NB4 (cell line): ENCODE results near the gene LLGL1.

Experiments used
- POLR2A ChIP-seq: IDR thresholded peaks from 2 replicates; pipeline ENCODE4 v1.6.1; 2011; ENCODE audit warnings: mild to moderate bottlenecking; ENCODE audit not compliant: insufficient read length; ENCODE audit errors: extremely low read depth
- TF ChIP-seq, protein P1 (sequence below): IDR thresholded peaks from one replicate; pipeline ENCODE4 v1.5.1; 2012; ENCODE audit warnings: low read depth, low read length
- TF ChIP-seq, protein P2 (sequence below): IDR thresholded peaks from 2 replicates; pipeline ENCODE4 v1.6.1; 2011; ENCODE audit warnings: low read depth, low read length

DNA sequence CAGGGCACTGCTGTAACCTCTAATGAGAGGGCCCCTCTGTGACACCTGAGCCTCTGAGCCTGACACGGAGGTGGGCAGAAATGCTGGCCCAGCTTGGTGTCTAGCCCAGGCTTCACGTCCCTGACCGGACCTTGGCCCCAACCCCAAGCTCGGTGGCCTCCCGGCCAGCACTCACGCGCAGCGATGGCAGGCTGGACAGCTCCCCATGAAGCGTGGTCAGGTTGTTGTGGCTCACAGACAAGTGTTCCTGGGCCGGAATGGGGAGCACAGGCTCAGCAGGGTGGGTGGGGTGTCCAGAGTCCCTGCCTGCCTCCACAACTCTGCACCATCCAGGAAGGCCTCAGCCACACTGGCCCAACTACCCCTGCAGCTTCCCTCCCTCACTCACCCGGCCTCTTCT, 30.9 kb downstream of the LLGL1 start:
- TF ChIP-seq, protein P1, sequence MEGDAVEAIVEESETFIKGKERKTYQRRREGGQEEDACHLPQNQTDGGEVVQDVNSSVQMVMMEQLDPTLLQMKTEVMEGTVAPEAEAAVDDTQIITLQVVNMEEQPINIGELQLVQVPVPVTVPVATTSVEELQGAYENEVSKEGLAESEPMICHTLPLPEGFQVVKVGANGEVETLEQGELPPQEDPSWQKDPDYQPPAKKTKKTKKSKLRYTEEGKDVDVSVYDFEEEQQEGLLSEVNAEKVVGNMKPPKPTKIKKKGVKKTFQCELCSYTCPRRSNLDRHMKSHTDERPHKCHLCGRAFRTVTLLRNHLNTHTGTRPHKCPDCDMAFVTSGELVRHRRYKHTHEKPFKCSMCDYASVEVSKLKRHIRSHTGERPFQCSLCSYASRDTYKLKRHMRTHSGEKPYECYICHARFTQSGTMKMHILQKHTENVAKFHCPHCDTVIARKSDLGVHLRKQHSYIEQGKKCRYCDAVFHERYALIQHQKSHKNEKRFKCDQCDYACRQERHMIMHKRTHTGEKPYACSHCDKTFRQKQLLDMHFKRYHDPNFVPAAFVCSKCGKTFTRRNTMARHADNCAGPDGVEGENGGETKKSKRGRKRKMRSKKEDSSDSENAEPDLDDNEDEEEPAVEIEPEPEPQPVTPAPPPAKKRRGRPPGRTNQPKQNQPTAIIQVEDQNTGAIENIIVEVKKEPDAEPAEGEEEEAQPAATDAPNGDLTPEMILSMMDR = no peak
- no peak for TF ChIP-seq POLR2A
- TF ChIP-seq, protein P2, sequence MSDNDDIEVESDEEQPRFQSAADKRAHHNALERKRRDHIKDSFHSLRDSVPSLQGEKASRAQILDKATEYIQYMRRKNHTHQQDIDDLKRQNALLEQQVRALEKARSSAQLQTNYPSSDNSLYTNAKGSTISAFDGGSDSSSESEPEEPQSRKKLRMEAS = no peak
